ENCODE results near the gene MAP3K5.

Gene MAP3K5

DNA sequence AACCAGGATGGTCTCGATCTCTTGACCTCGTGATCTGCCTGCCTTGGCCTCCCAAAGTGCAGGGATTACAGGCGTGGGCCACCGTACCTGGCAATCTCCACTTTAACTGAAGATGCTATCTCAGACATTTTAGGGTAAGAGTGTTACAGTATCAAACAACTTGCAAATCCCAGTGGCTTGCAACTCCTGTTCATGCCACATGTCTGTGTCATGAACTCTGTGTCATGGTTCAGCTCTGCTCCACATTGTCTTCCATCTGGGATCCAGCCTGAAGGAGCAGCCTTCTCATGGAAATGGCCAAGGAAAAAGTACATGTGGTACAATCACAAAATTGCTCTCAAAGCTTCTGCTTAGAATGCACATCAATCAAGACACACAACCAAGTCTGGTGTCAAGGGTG lies 114.9 kb downstream of the MAP3K5 start:
- no peak overlapping the region for H2BK120ac ChIP-seq (ENCODE audit: low read depth, low read length)
- H3K27me3 ChIP-seq (ENCODE audit: insufficient read depth, low read length, poor library complexity): no peaks in the 10 kb centered on the region
- WGBS (ENCODE audit: extremely low coverage, insufficient coverage, low lambda C conversion rate): no CpG with 5 or more reads among the region's 4 CpGs
- H3K9ac ChIP-seq (ENCODE audit: low read length): no peak overlapping the region
- no peak overlapping the region for H3K56ac ChIP-seq (ENCODE audit: low read length)
- no peak overlapping the region for H2BK15ac ChIP-seq (replicated peaks; ENCODE audit: low read depth)
- peak; percentile 7 for DNase-seq
- no peak overlapping the region for H4K8ac ChIP-seq (ENCODE audit: low read depth, low read length)
- no peaks in the 10 kb centered on the region for H3K79me1 ChIP-seq (ENCODE audit: low read length)
- no peak overlapping the region for H3K23ac ChIP-seq (ENCODE audit: low read length)
- H2AK5ac ChIP-seq (ENCODE audit: low read length): no peak overlapping the region
- H3K4me2 ChIP-seq (ENCODE audit: low read length): no peak overlapping the region
- no peak overlapping the region for H2BK5ac ChIP-seq (ENCODE audit: low read length)
- H3K4me3 ChIP-seq (ENCODE audit: low read length): no peak overlapping the region
- H3K27ac ChIP-seq (ENCODE audit: low read depth, low read length): no peak overlapping the region
- H3K4ac ChIP-seq (ENCODE audit: low read depth, low read length): peak overlapping the region; percentile 16
- no peaks in the 10 kb centered on the region for H3K79me2 ChIP-seq (ENCODE audit: control insufficient read depth, insufficient read depth, low read length)
- H3K4me1 ChIP-seq (ENCODE audit: control insufficient read depth, low read depth, low read length): no peaks in the 10 kb centered on the region
- H4K5ac ChIP-seq (ENCODE audit: low read length): no peak overlapping the region
- H3K18ac ChIP-seq (ENCODE audit: low read length): no peak overlapping the region
- H3K36me3 ChIP-seq (ENCODE audit: control insufficient read depth, insufficient read depth, low read length): no peaks in the 10 kb centered on the region

DNA sequence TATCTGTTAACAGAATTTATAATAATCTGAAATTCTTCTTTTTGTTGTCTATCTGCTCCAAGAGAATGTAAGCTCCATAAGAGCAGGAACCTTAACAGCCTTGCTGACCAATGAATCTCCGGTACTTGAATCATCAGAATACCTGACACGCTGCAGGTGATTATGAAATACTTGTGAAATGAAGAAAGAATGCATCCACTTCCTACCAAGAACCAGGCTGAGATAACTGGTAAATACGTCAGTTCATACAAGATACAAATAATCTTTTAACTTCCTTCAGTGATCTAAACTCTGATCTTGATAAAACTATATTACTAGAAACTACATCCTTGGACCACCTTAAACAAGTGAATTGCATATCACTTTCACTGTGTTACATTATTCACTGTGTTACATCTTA lies 116.2 kb downstream of the MAP3K5 start:
- no peaks in the 10 kb centered on the region for H3K27me3 ChIP-seq (ENCODE audit: insufficient read depth, low read length, poor library complexity)
- H3K9ac ChIP-seq (ENCODE audit: low read length): no peak overlapping the region
- WGBS (ENCODE audit: extremely low coverage, insufficient coverage, low lambda C conversion rate): no CpG with 5 or more reads among the region's 3 CpGs
- no peak overlapping the region for H3K18ac ChIP-seq (ENCODE audit: low read length)
- no peak overlapping the region for H2AK5ac ChIP-seq (ENCODE audit: low read length)
- no peak overlapping the region for H4K8ac ChIP-seq (ENCODE audit: low read depth, low read length)
- H3K4me1 ChIP-seq (ENCODE audit: control insufficient read depth, low read depth, low read length): no peaks in the 10 kb centered on the region
- no peak overlapping the region for H2BK15ac ChIP-seq (replicated peaks; ENCODE audit: low read depth)
- H3K27ac ChIP-seq (ENCODE audit: low read depth, low read length): no peak overlapping the region
- no peak overlapping the region for H3K56ac ChIP-seq (ENCODE audit: low read length)
- H3K23ac ChIP-seq (ENCODE audit: low read length): no peak overlapping the region
- H3K79me1 ChIP-seq (ENCODE audit: low read length): no peaks in the 10 kb centered on the region
- H3K4ac ChIP-seq (ENCODE audit: low read depth, low read length): no peak overlapping the region
- H2BK5ac ChIP-seq (ENCODE audit: low read length): no peak overlapping the region
- peak; percentile 8 for DNase-seq
- H4K5ac ChIP-seq (ENCODE audit: low read length): no peak overlapping the region
- no peak overlapping the region for H3K4me3 ChIP-seq (ENCODE audit: low read length)
- H2BK120ac ChIP-seq (ENCODE audit: low read depth, low read length): no peak overlapping the region
- no peaks in the 10 kb centered on the region for H3K79me2 ChIP-seq (ENCODE audit: control insufficient read depth, insufficient read depth, low read length)
- no peaks in the 10 kb centered on the region for H3K36me3 ChIP-seq (ENCODE audit: control insufficient read depth, insufficient read depth, low read length)
- no peak overlapping the region for H3K4me2 ChIP-seq (ENCODE audit: low read length)

DNA sequence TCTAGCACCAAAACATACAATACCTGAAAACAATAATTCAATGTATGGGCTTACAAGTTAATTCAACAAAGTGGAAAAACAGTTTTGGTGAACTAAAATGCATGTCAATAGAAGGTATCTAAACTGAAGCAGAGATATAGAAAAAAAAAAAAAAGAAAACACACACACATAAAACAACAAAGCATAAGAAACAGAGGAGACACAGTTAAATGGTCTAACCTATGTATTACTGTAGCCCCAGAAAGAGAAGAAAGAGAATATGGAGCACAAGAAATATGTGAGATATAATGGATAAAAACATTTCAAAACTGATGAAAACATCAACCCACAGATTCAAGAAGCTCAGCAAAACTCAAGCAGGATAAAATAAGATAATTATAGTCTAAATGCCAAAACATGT lies 118.7 kb downstream of the MAP3K5 start:
- no peaks in the 10 kb centered on the region for H3K27me3 ChIP-seq (ENCODE audit: insufficient read depth, low read length, poor library complexity)
- no peak overlapping the region for H3K4me3 ChIP-seq (ENCODE audit: low read length)
- H3K23ac ChIP-seq (ENCODE audit: low read length): no peak overlapping the region
- no peak overlapping the region for H3K4ac ChIP-seq (ENCODE audit: low read depth, low read length)
- H2BK120ac ChIP-seq (ENCODE audit: low read depth, low read length): no peak overlapping the region
- H3K36me3 ChIP-seq (ENCODE audit: control insufficient read depth, insufficient read depth, low read length): no peaks in the 10 kb centered on the region
- no peak overlapping the region for H3K27ac ChIP-seq (ENCODE audit: low read depth, low read length)
- H3K18ac ChIP-seq (ENCODE audit: low read length): no peak overlapping the region
- H2AK5ac ChIP-seq (ENCODE audit: low read length): no peak overlapping the region
- no peak overlapping the region for H3K4me2 ChIP-seq (ENCODE audit: low read length)
- no peak overlapping the region for H4K8ac ChIP-seq (ENCODE audit: low read depth, low read length)
- no peaks in the 10 kb centered on the region for H3K79me2 ChIP-seq (ENCODE audit: control insufficient read depth, insufficient read depth, low read length)
- H2BK15ac ChIP-seq (replicated peaks; ENCODE audit: low read depth): no peak overlapping the region
- H3K56ac ChIP-seq (ENCODE audit: low read length): no peak overlapping the region
- no peak overlapping the region for H2BK5ac ChIP-seq (ENCODE audit: low read length)
- DNase-seq: no peak
- H3K4me1 ChIP-seq (ENCODE audit: control insufficient read depth, low read depth, low read length): no peaks in the 10 kb centered on the region
- H3K79me1 ChIP-seq (ENCODE audit: low read length): no peaks in the 10 kb centered on the region
- H3K9ac ChIP-seq (ENCODE audit: low read length): no peak overlapping the region
- H4K5ac ChIP-seq (ENCODE audit: low read length): no peak overlapping the region

DNA sequence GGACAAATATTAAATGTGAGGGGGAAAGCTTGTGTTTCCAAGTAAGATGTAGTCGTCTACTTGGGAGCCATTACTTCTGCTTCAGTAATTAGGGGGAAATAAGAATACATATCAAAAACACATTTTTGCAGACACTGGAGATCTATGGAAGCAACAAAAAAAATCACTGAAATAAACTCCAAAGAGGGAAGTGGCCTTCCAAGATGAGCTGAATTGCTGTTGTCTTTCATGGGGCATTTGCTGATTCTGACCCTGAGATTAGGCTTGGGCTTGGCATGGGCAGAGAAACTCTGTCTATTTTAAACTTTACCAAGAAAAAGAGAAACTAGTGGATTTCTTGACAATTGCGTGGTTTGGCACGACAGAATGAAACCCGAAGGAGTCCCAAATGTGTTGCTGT lies 120.1 kb downstream of the MAP3K5 start:
- no peaks in the 10 kb centered on the region for H3K4me1 ChIP-seq (ENCODE audit: control insufficient read depth, low read depth, low read length)
- DNase-seq: no peak
- H3K18ac ChIP-seq (ENCODE audit: low read length): no peak overlapping the region
- no peaks in the 10 kb centered on the region for H3K79me1 ChIP-seq (ENCODE audit: low read length)
- H3K9ac ChIP-seq (ENCODE audit: low read length): no peak overlapping the region
- no peak overlapping the region for H3K23ac ChIP-seq (ENCODE audit: low read length)
- no peaks in the 10 kb centered on the region for H3K27me3 ChIP-seq (ENCODE audit: insufficient read depth, low read length, poor library complexity)
- H2BK15ac ChIP-seq (replicated peaks; ENCODE audit: low read depth): no peak overlapping the region
- no peak overlapping the region for H3K4ac ChIP-seq (ENCODE audit: low read depth, low read length)
- H3K4me2 ChIP-seq (ENCODE audit: low read length): no peak overlapping the region
- H2BK5ac ChIP-seq (ENCODE audit: low read length): no peak overlapping the region
- WGBS (ENCODE audit: extremely low coverage, insufficient coverage, low lambda C conversion rate): no CpG with 5 or more reads among the region's 4 CpGs
- no peak overlapping the region for H2BK120ac ChIP-seq (ENCODE audit: low read depth, low read length)
- H4K5ac ChIP-seq (ENCODE audit: low read length): no peak overlapping the region
- H3K36me3 ChIP-seq (ENCODE audit: control insufficient read depth, insufficient read depth, low read length): no peaks in the 10 kb centered on the region
- no peak overlapping the region for H3K4me3 ChIP-seq (ENCODE audit: low read length)
- H4K8ac ChIP-seq (ENCODE audit: low read depth, low read length): no peak overlapping the region
- no peaks in the 10 kb centered on the region for H3K79me2 ChIP-seq (ENCODE audit: control insufficient read depth, insufficient read depth, low read length)
- no peak overlapping the region for H2AK5ac ChIP-seq (ENCODE audit: low read length)
- no peak overlapping the region for H3K27ac ChIP-seq (ENCODE audit: low read depth, low read length)
- H3K56ac ChIP-seq (ENCODE audit: low read length): no peak overlapping the region

DNA sequence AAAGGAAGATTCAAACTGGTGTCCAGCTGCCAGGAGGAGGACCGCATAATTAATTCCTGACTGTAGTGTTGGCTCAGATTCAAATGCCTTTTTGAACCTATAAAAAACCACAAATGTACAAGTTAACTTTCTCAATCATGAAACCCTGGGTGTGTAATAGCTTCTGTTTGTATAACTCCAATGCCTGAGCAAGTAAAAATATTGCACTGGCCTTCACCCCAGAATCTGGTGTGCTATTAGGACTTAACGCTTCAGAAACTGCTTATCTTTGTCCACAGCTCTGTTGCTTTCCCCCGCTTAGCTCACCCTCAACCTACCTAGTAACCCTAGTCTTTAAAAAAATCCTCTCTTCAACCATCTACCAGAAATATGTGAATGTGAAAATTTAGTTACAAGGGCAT lies 123.0 kb downstream of the MAP3K5 start:
- Histone ChIP-seq H2BK120ac (ENCODE audit: low read depth, low read length) (no peak overlapping the region), H3K4me2 (ENCODE audit: low read length) (no peak overlapping the region), H4K5ac (ENCODE audit: low read length) (no peak overlapping the region), H3K27ac (ENCODE audit: low read depth, low read length) (no peak overlapping the region), H3K36me3 (ENCODE audit: control insufficient read depth, insufficient read depth, low read length) (no peaks in the 10 kb centered on the region), H3K79me2 (ENCODE audit: control insufficient read depth, insufficient read depth, low read length) (no peaks in the 10 kb centered on the region), H3K4ac (ENCODE audit: low read depth, low read length) (no peak overlapping the region), H3K79me1 (ENCODE audit: low read length) (no peaks in the 10 kb centered on the region), H2AK5ac (ENCODE audit: low read length) (no peak overlapping the region), H3K23ac (ENCODE audit: low read length) (no peak overlapping the region), H3K4me3 (ENCODE audit: low read length) (no peak overlapping the region), H3K9ac (ENCODE audit: low read length) (no peak overlapping the region), H3K18ac (ENCODE audit: low read length) (no peak overlapping the region), H2BK15ac (replicated peaks; ENCODE audit: low read depth) (no peak overlapping the region), H4K8ac (ENCODE audit: low read depth, low read length) (no peak overlapping the region), H3K56ac (ENCODE audit: low read length) (no peak overlapping the region), H2BK5ac (ENCODE audit: low read length) (no peak overlapping the region), H3K27me3 (ENCODE audit: insufficient read depth, low read length, poor library complexity) (no peaks in the 10 kb centered on the region), H3K4me1 (ENCODE audit: control insufficient read depth, low read depth, low read length) (no peaks in the 10 kb centered on the region)
- WGBS (ENCODE audit: extremely low coverage, insufficient coverage, low lambda C conversion rate): no CpG with 5 or more reads among the region's 3 CpGs
- no peak for DNase-seq

DNA sequence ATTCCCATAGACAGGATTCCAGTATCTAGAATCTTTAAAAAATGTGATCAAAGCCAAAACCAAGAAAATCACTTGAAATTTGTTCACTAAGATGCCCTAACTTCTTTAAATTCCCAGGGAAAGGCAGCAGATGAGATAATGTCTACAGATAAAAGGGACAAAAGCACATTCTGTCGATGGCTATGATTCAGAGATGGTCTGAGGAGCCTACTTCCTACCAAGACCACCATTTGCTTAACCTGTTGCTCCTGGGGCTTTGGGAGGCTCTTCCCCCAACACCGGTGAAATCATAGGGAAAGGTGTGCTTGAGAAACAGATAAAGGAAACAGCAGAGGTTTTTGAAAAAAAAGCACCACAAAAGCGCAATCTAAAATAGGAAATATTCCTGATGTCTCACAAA lies 123.7 kb downstream of the MAP3K5 start:
- no peak for DNase-seq
- Histone ChIP-seq H2BK5ac (ENCODE audit: low read length) (no peak overlapping the region), H3K4me2 (ENCODE audit: low read length) (no peak overlapping the region), H3K56ac (ENCODE audit: low read length) (no peak overlapping the region), H3K79me2 (ENCODE audit: control insufficient read depth, insufficient read depth, low read length) (no peaks in the 10 kb centered on the region), H3K4me3 (ENCODE audit: low read length) (no peak overlapping the region), H3K18ac (ENCODE audit: low read length) (no peak overlapping the region), H3K27ac (ENCODE audit: low read depth, low read length) (no peak overlapping the region), H3K79me1 (ENCODE audit: low read length) (no peaks in the 10 kb centered on the region), H2BK120ac (ENCODE audit: low read depth, low read length) (no peak overlapping the region), H4K5ac (ENCODE audit: low read length) (no peak overlapping the region), H3K23ac (ENCODE audit: low read length) (no peak overlapping the region), H3K36me3 (ENCODE audit: control insufficient read depth, insufficient read depth, low read length) (no peaks in the 10 kb centered on the region), H2AK5ac (ENCODE audit: low read length) (no peak overlapping the region), H3K9ac (ENCODE audit: low read length) (no peak overlapping the region), H3K4me1 (ENCODE audit: control insufficient read depth, low read depth, low read length) (no peaks in the 10 kb centered on the region), H3K27me3 (ENCODE audit: insufficient read depth, low read length, poor library complexity) (no peaks in the 10 kb centered on the region), H4K8ac (ENCODE audit: low read depth, low read length) (no peak overlapping the region), H2BK15ac (replicated peaks; ENCODE audit: low read depth) (no peak overlapping the region), H3K4ac (ENCODE audit: low read depth, low read length) (no peak overlapping the region)
- WGBS (ENCODE audit: extremely low coverage, insufficient coverage, low lambda C conversion rate): no CpG with 5 or more reads among the region's 3 CpGs
